GM12878 (cell line): ENCODE data around the gene SPANXB1. TPM values are rescaled to one million over a fixed set of nuclear protein-coding genes. Genes with fewer than 3 reads are reported as not detected.
"Not testable (repeated sequence)": the region's sequence is repeated elsewhere in the genome, so short reads cannot be mapped to it uniquely, and the experiment has no call there.

Experiments
- ATAC-seq: fragments of 200-7000 bp; cut with Tn5 transposase; 3 replicates; pipeline ENCODE4 v1.9.1; 2020; ENCODE audit warnings: mild to moderate bottlenecking, moderate library complexity
- BruUV-seq: library from RNA; stranded (reverse); fragments of 400-500 nt; replicated peaks from 2 replicates; lab custom pipeline; 2021; lab: Mats Ljungman, UMichigan
- CTCF ChIA-PET: fragments of 300-600 bp; sonication (Branson Sonifier 250); formaldehyde crosslinking; extraction: SDS; loops from one replicate; lab custom pipeline; 2021; ENCODE audit warnings: inconsistent platforms; lab: Yijun Ruan, JAX
- POLR2A ChIA-PET: fragments of 350-600 bp; formaldehyde crosslinking; extraction: SDS; loops from one replicate; lab custom pipeline; 2021; ENCODE audit warnings: inconsistent platforms; lab: Charles Lee
- RAD21 ChIA-PET: fragments of 300-600 bp; sonication (Branson Sonifier 250); formaldehyde crosslinking; loops from one replicate; lab custom pipeline; 2023; ENCODE audit warnings: antibody characterized with exemption; ENCODE audit not compliant: unreplicated experiment; lab: Charles Lee
- SMC1A ChIA-PET: fragments of 300-600 bp; sonication (Branson Sonifier 250); formaldehyde crosslinking; loops from one replicate; lab custom pipeline; 2023; ENCODE audit not compliant: unreplicated experiment, uncharacterized antibody; lab: Charles Lee
- DNase-seq: peaks from one replicate; pipeline ENCODE4 v3.0.0-alpha.2; 2011; ENCODE audit warnings: low read depth, low spot score
- FAIRE-seq: peaks from 3 replicates; lab custom pipeline; 2011; peaks lifted over from hg19 to GRCh38; lab: Jason Lieb, UNC
- H2AFZ ChIP-seq: 2 replicates; pipeline ENCODE4 v1.6.0; 2011; ENCODE audit warnings: low read depth, low read length, control low read depth; ENCODE audit not compliant: control insufficient read depth
- H3K27ac ChIP-seq: 2 replicates; pipeline ENCODE4 v1.5.1; 2011; ENCODE audit warnings: control low read depth; ENCODE audit not compliant: control insufficient read depth, insufficient read depth
- H3K27me3 ChIP-seq, 2 experiments: replicated peaks in 1 of 2; 2 replicates each; pipeline versions ENCODE4 v1.6.0 to v1.6.1; 2011; ENCODE audit warnings: low read length in 1 of 2; ENCODE audit not compliant: control insufficient read depth in 2 of 2, insufficient read depth in 2 of 2
- H3K36me3 ChIP-seq, 2 experiments: 2 replicates each; pipeline ENCODE4 v1.5.1; 2011; ENCODE audit warnings: low read length in 1 of 2; ENCODE audit not compliant: control insufficient read depth in 2 of 2, insufficient read depth in 2 of 2
- H3K4me1 ChIP-seq: 2 replicates; pipeline ENCODE4 v1.6.1; 2011; ENCODE audit warnings: mild to moderate bottlenecking, low read length, moderate library complexity, mixed read lengths; ENCODE audit not compliant: control insufficient read depth, insufficient read depth
- H3K4me2 ChIP-seq: 2 replicates; pipeline ENCODE4 v1.6.0; 2011; ENCODE audit warnings: control low read depth; ENCODE audit not compliant: control insufficient read depth, insufficient read depth
- H3K4me3 ChIP-seq: fragments of 200-600 bp; sonication (generic); 2 replicates; pipeline ENCODE4 v1.5.1; 2016
- H3K79me2 ChIP-seq: 2 replicates; pipeline ENCODE4 v1.6.0; 2011; ENCODE audit warnings: low read length; ENCODE audit not compliant: control insufficient read depth, insufficient read depth
- H3K9ac ChIP-seq: 2 replicates; pipeline ENCODE4 v1.8.0; 2011; ENCODE audit warnings: low read length, control low read depth, mixed read lengths; ENCODE audit not compliant: control insufficient read depth, insufficient read depth
- H3K9me3 ChIP-seq: replicated peaks from 3 replicates; pipeline ENCODE4 v1.5.1; 2011; ENCODE audit warnings: mild to moderate bottlenecking, low read length; ENCODE audit not compliant: control insufficient read depth, insufficient read depth
- H4K20me1 ChIP-seq: 2 replicates; pipeline ENCODE4 v1.6.0; 2011; ENCODE audit not compliant: control insufficient read depth, insufficient read depth
- E4F1 ChIP-seq: fragments of 450-650 bp; IDR thresholded peaks from 2 replicates; pipeline ENCODE4 v1.6.1; 2018; ENCODE audit warnings: borderline replicate concordance, mild to moderate bottlenecking; ENCODE audit not compliant: partially characterized antibody
- NBN ChIP-seq: fragments of 450-650 bp; IDR thresholded peaks from 2 replicates; pipeline ENCODE4 v1.6.1; 2016
- YBX1 ChIP-seq: fragments of 450-650 bp; IDR thresholded peaks from 2 replicates; pipeline ENCODE4 v1.6.1; 2016; ENCODE audit warnings: antibody characterized with exemption
- ZNF274 ChIP-seq: IDR thresholded peaks from one replicate; pipeline ENCODE4 v1.8.0; 2011; ENCODE audit not compliant: insufficient read length, insufficient read depth
- WGBS: methylation state at CpG from one replicate; pipeline ENCODE4 v1.1.6; 2016; ENCODE audit warnings: low lambda C conversion rate; ENCODE audit not compliant: insufficient replicate concordance, insufficient coverage; ENCODE audit errors: missing lambda C conversion rate; 5-methylcytosine and 5-hydroxymethylcytosine counted together
- in situ Hi-C: fragments of 300-500 bp; cut with MboI; formaldehyde crosslinking; loops from 9 replicates; pipeline ENCODE4 v1.14.3; 2018; ENCODE audit warnings: mixed read lengths
- intact Hi-C: fragments of 100-400 bp; cut with micrococcal nuclease; formaldehyde crosslinking; loops from one replicate; pipeline ENCODE4 v1.14.2; 2022; ENCODE audit not compliant: unreplicated experiment
- polyA plus RNA-seq, 11 experiments: library from polyadenylated mRNA; depleted of rRNA in 4 of 11; unstranded in 6 of 11; stranded (reverse) in 5 of 11; fragments of >200 nt; fragmentation: Nextera tagmentation in 4 of 11; fragmentation: Illumina TruSeq in 1 of 11; extraction: Ambion mirVana in 4 of 11; extraction: Trizol in 1 of 11; gene quantifications; 1 replicate in 1 of 11; 2 replicates in 10 of 11; pipeline versions ENCODE4 v1.2.1 to v1.2.3, GENCODE V29; 2011 to 2016; ENCODE audit warnings: inconsistent platforms in 2 of 11, missing spikeins in 2 of 11, low read depth in 1 of 11
- total RNA-seq, 4 experiments: library from RNA; depleted of rRNA in 3 of 4; stranded (reverse); fragments of >200 nt in 3 of 4; fragmentation: Illumina TruSeq in 1 of 4; extraction: Trizol in 1 of 4; gene quantifications; 2 replicates each; pipeline versions ENCODE4 v1.2.1 to v1.2.3, GENCODE V29; 2013 to 2021

SPANXB1 gene
- total and polyA plus RNA-seq, 10 of the 15 experiments (the other 5 are each of a cell fraction or from before 2014, with no cell fraction given), result 0.18 TPM; not detected in 9

GRCh38 chrX:140983730-140984129, 18.7 kb upstream of the SPANXB1 start:
- CTCF ChIA-PET, result no interaction called here

GRCh38 chrX:141005243-141005642, 2.8 kb downstream of the SPANXB1 start:
- H3K79me2 ChIP-seq, H3K36me3 ChIP-seq, H3K4me3 ChIP-seq, in situ Hi-C loops, ATAC-seq, H3K27ac ChIP-seq, H3K4me2 ChIP-seq, RAD21 ChIA-PET, H4K20me1 ChIP-seq, intact Hi-C loops, BruUV-seq, H3K9me3 ChIP-seq, H2AFZ ChIP-seq, SMC1A ChIA-PET, POLR2A ChIA-PET, H3K4me1 ChIP-seq, DNase-seq, CTCF ChIA-PET, H3K27me3 ChIP-seq, FAIRE-seq, H3K9ac ChIP-seq: not testable (repeated sequence)
- 2% methylated on average over 5 of the region's 6 CpGs for WGBS

More at GRCh38 chrX:140983730-140984129, 18.7 kb upstream of the SPANXB1 start:
- ChIA-PET POLR2A (no interaction called here), RAD21 (no interaction called here), SMC1A (no interaction called here)
- H3K9me3 ChIP-seq, result no peaks in the 10 kb centered on the region; the same call in 2 of the 3 replicates
- no peaks in the 10 kb centered on the region for H4K20me1 ChIP-seq
- no peak overlapping the region for H2AFZ ChIP-seq
- intact Hi-C loops (no loop called here), in situ Hi-C loops (no loop called here)
- no peak overlapping the region for H3K27ac ChIP-seq
- FAIRE-seq (no peak), ATAC-seq (no peak), DNase-seq (no peak)
- WGBS, result 0% methylated on average over 1 of the region's 1 CpG
- H3K79me2 ChIP-seq, result no peaks in the 10 kb centered on the region
- H3K27me3 ChIP-seq, result no peaks in the 10 kb centered on the region
- H3K4me1 ChIP-seq, result no peaks in the 10 kb centered on the region
- BruUV-seq, result no TSS peak
- no peak overlapping the region for H3K4me2 ChIP-seq
- H3K36me3 ChIP-seq, result no peaks in the 10 kb centered on the region
- H3K4me3 ChIP-seq, result no peak overlapping the region
- no peak for TF ChIP-seq E4F1
- no peak for TF ChIP-seq NBN
- TF ChIP-seq ZNF274, result no peak
- no peak for TF ChIP-seq YBX1
- H3K9ac ChIP-seq, result no peak overlapping the region

- H3K4me1 ChIP-seq, H3K36me3 ChIP-seq, H3K27me3 ChIP-seq, H3K4me2 ChIP-seq, H3K9ac ChIP-seq, H4K20me1 ChIP-seq, in situ Hi-C loops, intact Hi-C loops, FAIRE-seq, H3K9me3 ChIP-seq, ATAC-seq, BruUV-seq, H2AFZ ChIP-seq, SMC1A ChIA-PET, CTCF ChIA-PET, H3K79me2 ChIP-seq, H3K27ac ChIP-seq, H3K4me3 ChIP-seq, RAD21 ChIA-PET, POLR2A ChIA-PET, DNase-seq: not testable (repeated sequence)
- 31% methylated on average over 9 of the region's 14 CpGs for WGBS
These were observed 41.9 kb downstream of the SPANXB1 start for GRCh38 chrX:141044246-141044645.
